Glutamatergic neuron (in vitro differentiated cells): ENCODE data around the gene TEAD2. TPM values are rescaled to one million over a fixed set of nuclear protein-coding genes. Genes with fewer than 3 reads are reported as not detected.

Experiments
- DNase-seq: peaks from one replicate; pipeline ENCODE4 v3.0.0; 2022
- H3K27ac Mint-ChIP-seq: one replicate; pipeline ENCODE4 v1.8.0; 2020; ENCODE audit warnings: mild to moderate bottlenecking, mixed read lengths, inconsistent platforms; ENCODE audit not compliant: unreplicated experiment
- H3K27me3 Mint-ChIP-seq: one replicate; pipeline ENCODE4 v1.8.0; 2020; ENCODE audit warnings: mild to moderate bottlenecking, moderate library complexity, mixed read lengths, inconsistent platforms; ENCODE audit not compliant: unreplicated experiment
- H3K36me3 Mint-ChIP-seq: one replicate; pipeline ENCODE4 v1.8.0; 2020; ENCODE audit warnings: mild to moderate bottlenecking, mixed read lengths, inconsistent platforms; ENCODE audit not compliant: unreplicated experiment
- H3K4me1 Mint-ChIP-seq: one replicate; pipeline ENCODE4 v1.8.0; 2020; ENCODE audit warnings: mild to moderate bottlenecking, low read depth, mixed read lengths, inconsistent platforms; ENCODE audit not compliant: unreplicated experiment
- H3K4me3 Mint-ChIP-seq: one replicate; pipeline ENCODE4 v1.8.0; 2020; ENCODE audit warnings: mild to moderate bottlenecking, mixed read lengths, inconsistent platforms; ENCODE audit not compliant: unreplicated experiment
- H3K9me3 Mint-ChIP-seq: one replicate; pipeline ENCODE4 v1.8.0; 2020; ENCODE audit warnings: mild to moderate bottlenecking, moderate library complexity, mixed read lengths, inconsistent platforms; ENCODE audit not compliant: unreplicated experiment
- total RNA-seq: library from RNA; stranded (reverse); fragmentation: NEBNext Ultra II Directional; extraction: Animal tissue kit (Norgen Biotek cat#: 25700); gene quantifications from one replicate; pipeline ENCODE4 v1.2.1, GENCODE V29; 2021; ENCODE audit not compliant: unreplicated experiment
- TF ChIP-seq, protein P1 (sequence below): fragments of 200-600 bp; sonication (generic); IDR thresholded peaks from one replicate; pipeline ENCODE4 v1.5.0; 2021; ENCODE audit not compliant: partially characterized antibody, unreplicated experiment

The TEAD2 gene
- total RNA-seq, 1 donor from 2014 or later: 140 TPM

- Mint-ChIP-seq H3K4me3 (peak within 1 kb of the TSS; percentile 42), H3K27me3 (peaks cover 8% of the 10 kb centered on the region), H3K9me3 (peaks cover 7% of the 10 kb centered on the region), H3K36me3 (peaks cover 9% of the 10 kb centered on the region), H3K4me1 (peaks cover 4% of the 10 kb centered on the region), H3K27ac (no peak within 1 kb of the TSS)
- TF ChIP-seq, protein P1, sequence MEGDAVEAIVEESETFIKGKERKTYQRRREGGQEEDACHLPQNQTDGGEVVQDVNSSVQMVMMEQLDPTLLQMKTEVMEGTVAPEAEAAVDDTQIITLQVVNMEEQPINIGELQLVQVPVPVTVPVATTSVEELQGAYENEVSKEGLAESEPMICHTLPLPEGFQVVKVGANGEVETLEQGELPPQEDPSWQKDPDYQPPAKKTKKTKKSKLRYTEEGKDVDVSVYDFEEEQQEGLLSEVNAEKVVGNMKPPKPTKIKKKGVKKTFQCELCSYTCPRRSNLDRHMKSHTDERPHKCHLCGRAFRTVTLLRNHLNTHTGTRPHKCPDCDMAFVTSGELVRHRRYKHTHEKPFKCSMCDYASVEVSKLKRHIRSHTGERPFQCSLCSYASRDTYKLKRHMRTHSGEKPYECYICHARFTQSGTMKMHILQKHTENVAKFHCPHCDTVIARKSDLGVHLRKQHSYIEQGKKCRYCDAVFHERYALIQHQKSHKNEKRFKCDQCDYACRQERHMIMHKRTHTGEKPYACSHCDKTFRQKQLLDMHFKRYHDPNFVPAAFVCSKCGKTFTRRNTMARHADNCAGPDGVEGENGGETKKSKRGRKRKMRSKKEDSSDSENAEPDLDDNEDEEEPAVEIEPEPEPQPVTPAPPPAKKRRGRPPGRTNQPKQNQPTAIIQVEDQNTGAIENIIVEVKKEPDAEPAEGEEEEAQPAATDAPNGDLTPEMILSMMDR: no peak
- no peak for DNase-seq
These were observed 25.7 kb upstream of the TEAD2 start, which contains the start of gene KASH5 for GRCh38 chr19:49387936-49388372. KASH5 (plus strand) TSS chr19:49388249; CDS start chr19:49390884, 2,635 bp downstream.

GRCh38 chr19:49383599-49383998 is 21.4 kb upstream of the TEAD2 start:
- Mint-ChIP-seq H3K36me3 (peaks cover 7% of the 10 kb centered on the region), H3K4me1 (no peaks in the 10 kb centered on the region), H3K4me3 (no peak overlapping the region), H3K27ac (no peak overlapping the region), H3K9me3 (peaks cover 4% of the 10 kb centered on the region), H3K27me3 (peaks cover 6% of the 10 kb centered on the region)
- TF ChIP-seq, protein P1: no peak
- DNase-seq: no peak

GRCh38 chr19:49382639-49383038 is 20.4 kb upstream of the TEAD2 start:
- Mint-ChIP-seq H3K4me1 (no peaks in the 10 kb centered on the region), H3K27me3 (peaks cover 3% of the 10 kb centered on the region), H3K36me3 (peaks cover 5% of the 10 kb centered on the region), H3K4me3 (no peak overlapping the region), H3K9me3 (peaks cover 3% of the 10 kb centered on the region), H3K27ac (no peak overlapping the region)
- DNase-seq: no peak
- TF ChIP-seq, protein P1: no peak

DNA sequence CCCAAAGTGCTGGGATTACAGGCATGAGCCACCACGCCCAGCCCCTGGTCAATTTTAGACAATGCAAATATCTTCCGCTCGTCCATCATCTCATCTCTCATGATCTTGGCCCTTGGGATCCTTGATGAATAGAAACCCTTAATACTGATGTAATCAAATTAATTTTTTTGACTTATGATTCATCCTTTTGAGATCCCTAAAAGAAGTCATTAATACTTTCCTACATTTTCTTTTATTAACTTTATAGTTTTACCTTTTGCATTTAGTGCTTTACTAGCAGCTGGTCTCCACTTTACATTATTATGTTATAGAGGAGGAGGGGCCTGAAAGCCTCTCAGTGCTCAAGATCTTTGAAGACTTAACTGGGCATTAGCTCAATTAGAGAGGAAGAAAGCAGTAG is 18.2 kb upstream of the TEAD2 start:
- TF ChIP-seq, protein P1: no peak
- H3K36me3 Mint-ChIP-seq: peaks cover 10% of the 10 kb centered on the region
- no peaks in the 10 kb centered on the region for H3K4me1 Mint-ChIP-seq
- H3K4me3 Mint-ChIP-seq: no peak overlapping the region
- DNase-seq: no peak
- H3K9me3 Mint-ChIP-seq: peaks cover 2% of the 10 kb centered on the region
- no peak overlapping the region for H3K27ac Mint-ChIP-seq
- H3K27me3 Mint-ChIP-seq: peaks cover 4% of the 10 kb centered on the region

DNA sequence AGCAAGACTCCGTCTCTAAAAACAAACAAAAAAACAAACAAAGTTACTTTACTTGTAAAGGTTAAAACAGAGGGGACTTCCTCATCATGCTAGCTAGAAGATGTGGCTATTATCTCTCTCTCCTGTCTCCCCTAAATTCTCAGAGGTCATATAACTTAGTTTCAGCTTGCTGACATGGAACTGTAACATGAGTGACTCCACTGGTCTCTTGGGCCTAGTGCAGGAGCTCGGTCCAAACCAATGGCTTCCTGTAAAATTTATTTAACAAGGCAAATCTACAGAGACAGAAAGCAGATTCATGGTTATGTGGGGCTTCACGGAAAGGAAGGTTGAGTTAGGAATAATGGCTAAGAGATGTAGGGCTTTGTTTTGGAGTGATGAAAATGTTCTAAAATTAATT is 16.3 kb upstream of the TEAD2 start:
- TF ChIP-seq, protein P1: no peak
- no peak for DNase-seq
- Mint-ChIP-seq H3K27ac (no peak overlapping the region), H3K4me1 (no peaks in the 10 kb centered on the region), H3K27me3 (peaks cover 7% of the 10 kb centered on the region), H3K9me3 (peaks cover 2% of the 10 kb centered on the region), H3K4me3 (no peak overlapping the region), H3K36me3 (peaks cover 10% of the 10 kb centered on the region)
